Superior temporal gyrus (tissue), 1 donor: ENCODE measurements around the gene MRTFB.

Experiments used
- DNase-seq: peaks from one replicate; pipeline ENCODE4 v3.0.0-alpha.2; 2016; ENCODE audit errors: extremely low spot score

MRTFB gene

GRCh38 chr16:14186007-14186794, 115.1 kb downstream of the MRTFB start:
- peak; percentile 77 for DNase-seq

DNA sequence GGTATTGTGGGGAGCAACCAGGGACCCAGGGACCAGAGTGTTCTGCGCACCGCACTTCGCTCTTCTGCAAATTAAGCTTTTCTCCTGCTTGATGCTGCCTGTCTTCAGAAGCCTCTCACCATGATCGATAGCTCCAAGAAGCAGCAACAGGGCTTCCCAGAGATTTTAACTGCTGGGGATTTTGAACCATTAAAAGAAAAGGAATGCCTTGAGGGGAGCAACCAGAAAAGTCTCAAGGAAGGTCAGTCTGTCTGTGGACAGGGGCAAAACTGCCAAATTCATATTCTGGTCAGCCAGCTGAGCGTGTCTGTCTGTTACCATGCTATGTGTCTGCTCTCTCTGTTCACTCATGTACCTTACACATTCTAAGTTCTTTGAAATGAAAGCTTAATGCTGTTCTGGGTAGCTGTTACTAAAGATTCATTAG, 115.7 kb downstream of the MRTFB start:
- DNase-seq: peak; percentile 53

- DNase-seq: peak; percentile 60
Observed at GRCh38 chr16:14187517-14188338, 116.6 kb downstream of the MRTFB start.

DNA sequence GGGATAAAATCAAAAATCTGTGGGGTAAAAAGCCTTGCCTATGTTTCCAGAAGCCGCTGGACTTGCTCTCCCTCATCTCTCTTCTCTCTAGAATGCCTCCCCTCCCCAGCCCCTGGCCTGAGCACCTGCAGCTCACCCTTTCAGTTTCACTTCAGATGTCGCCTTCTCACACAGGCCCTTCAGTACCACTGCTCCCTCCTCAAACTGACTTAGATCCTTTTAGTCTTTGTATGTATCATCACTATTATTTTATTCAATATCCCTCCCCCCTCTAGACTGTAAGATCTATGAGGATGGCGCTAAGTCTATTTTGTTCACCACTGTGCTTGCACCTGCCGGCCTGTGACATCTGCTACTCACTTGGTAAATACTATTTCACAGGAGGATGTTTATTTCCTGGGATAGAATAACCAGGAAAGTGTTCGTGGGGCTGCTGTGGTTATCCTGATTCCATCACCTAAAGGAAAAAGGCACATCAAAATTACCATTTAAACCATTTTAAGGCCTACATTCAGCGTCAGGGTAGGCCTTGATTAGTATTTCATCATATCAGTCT, 122.3 kb downstream of the MRTFB start:
- DNase-seq: no peak

GRCh38 chr16:14194721-14195120, 123.6 kb downstream of the MRTFB start:
- no peak for DNase-seq

DNA sequence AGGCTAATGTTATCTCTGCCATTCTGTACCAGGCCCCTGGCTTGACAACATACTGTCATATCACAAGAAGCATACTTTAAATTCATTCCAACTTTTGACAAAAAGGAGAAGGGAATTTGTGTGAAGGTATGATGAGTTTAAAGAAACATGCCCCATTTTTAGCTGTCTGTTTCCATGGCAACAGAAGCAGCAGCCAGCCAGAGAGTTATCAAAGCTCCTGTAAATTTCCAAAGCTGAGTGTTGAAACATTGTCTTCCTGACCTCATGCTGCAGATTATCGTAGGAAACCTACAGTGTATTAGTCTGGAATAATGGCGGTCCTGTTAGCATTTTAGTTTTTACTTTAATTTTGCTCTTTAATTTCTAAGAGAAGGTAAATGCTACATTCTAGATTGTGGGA, 124.9 kb downstream of the MRTFB start:
- peak; percentile 61 for DNase-seq

- no peak for DNase-seq
Observed at GRCh38 chr16:14196539-14196938, 125.4 kb downstream of the MRTFB start.

DNA sequence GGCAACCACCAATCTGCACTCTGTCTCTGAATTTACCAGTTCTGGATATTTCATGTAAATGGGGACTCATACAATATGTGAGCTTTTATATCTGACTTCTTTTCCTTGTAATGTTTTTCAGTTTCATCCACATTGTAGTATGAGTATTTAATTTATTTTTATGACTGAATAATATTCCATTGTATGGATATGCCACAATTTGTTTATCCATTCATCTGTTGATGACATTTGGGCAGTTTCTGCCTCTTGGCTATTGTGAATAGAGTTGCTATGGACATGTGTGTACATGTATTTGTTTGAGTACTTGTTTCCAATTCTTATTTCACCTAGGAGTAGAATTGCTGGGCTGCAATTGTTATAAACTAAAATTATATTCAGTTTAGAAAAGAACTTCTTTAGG, 126.9 kb downstream of the MRTFB start:
- DNase-seq: no peak

- no peak for DNase-seq
Observed at GRCh38 chr16:14198572-14198971, 127.5 kb downstream of the MRTFB start.

DNA sequence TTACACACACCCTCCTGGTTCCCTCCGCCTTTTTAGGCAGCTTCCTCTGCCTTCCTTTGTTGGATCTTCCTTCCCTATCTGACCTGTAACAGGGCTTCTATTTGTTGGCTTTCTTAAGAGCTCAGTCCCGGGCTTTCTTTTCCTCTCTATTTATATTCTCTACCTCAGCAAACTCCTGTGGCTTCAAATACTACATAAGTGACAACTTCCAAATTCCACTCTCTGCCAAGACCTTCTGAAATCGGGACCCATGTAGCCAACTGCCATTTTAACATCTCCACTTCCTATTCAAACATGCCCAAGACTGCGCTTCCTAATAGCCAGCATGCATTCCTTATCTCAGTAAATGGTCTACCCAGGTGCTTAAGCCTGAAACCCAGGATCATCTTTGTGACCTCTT, 128.1 kb downstream of the MRTFB start:
- DNase-seq: no peak

DNA sequence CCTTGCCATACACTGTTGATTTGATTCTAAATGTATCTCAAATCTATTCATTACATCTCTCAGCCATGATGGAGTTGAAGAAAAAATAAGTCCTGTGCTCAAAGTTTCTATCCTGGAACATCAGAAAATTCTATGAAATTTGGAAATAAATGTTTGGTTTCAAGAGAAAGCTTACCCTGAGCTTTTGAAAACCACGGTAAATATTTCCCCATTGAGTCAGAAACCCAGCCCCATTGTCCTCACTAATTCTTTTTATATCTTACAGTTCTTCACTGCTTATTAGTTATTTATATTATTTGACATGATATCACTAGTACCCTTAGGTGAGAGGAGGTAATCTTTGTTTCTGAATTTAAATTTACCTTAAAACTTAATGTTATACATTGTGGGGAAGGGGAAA, 128.5 kb downstream of the MRTFB start:
- DNase-seq: no peak

DNA sequence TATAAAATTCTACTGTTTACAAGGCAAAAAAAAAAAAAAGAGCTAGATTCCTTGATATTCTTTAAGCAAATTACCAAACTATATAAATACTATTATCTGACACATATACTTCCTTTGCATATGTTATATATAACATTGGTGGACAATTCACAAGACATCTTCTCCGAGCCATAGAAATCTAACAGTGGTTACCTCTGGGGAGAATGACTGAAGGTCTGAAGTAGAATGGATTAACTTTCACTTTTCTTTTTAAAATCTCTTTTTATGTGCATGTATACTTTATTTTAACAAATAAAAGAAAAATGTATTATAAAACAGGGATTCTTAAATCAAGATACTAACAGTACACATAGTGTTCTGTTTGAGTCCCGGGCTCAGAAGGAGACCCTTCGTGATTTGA, 131.0 kb downstream of the MRTFB start:
- DNase-seq: no peak

GRCh38 chr16:14202697-14203096, 131.6 kb downstream of the MRTFB start:
- no peak for DNase-seq

DNA sequence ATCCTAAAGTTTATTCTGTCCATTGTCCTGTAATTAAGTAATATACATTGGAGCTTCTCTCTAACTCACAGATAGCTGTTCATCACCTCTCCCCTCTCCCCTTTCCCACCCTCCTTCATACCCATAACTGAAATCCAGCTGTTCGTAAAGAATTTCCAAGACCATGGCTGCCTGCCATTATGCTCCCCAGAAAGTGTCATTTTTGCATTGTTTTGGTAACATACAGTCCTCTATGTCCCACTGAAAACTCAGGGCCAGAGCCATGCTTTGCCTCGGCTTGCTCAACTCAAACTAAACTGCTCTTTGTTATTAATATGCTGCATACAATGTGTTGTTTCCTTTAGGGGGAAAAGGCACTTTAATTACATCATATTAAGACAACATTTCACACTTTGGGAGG, 132.0 kb downstream of the MRTFB start:
- no peak for DNase-seq

DNA sequence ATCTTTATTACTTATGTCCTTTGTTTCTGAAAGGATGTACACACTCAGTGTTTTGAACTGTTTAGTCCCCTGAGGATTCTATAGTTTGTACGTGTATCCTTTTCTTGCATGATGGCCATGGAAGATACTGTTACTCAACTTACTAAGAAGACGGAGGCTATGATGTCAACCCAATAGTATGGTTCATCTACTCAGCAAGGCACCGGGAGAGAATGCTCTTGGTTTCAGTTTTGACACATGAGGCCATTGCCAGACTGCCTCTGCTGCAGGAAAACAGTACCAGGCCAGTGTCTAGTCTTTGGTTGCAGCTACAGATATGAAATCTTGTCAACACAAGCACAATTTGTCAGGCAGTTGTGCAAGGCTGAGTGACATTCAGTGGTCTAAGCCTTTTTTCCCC, 134.5 kb downstream of the MRTFB start:
- DNase-seq: no peak

DNA sequence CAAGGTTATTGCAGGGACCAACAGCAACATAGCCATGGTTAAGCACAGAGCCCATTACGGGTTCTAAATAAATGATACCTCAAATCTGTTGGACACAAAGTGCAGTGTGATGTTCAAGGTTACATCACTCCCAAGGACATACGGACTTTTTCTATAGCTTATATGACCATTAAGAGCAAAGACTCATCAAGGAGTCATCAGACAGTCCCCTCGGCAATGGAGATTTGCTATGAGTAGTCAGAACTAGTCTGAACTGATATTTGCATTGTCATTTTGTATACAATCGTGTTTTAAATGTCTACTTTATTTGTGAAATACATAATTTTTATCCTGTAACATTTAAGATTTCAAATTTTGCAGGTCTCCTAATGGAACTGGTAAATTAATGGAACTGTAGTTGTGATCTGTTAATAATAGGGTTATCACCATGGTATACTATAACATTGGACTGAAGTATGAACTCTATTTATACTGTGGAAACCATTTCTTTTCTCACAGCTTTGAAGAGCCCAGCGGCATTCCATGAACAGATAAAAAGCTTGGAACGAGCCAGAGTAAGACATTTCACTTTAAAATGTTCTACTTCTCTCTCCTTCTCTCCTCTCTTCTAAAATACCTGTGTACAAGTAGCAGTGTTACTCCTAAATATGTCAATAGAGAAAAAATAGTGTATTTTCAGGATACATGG, 140.9 kb downstream of the MRTFB start:
- DNase-seq: no peak

GRCh38 chr16:14215941-14216340, 144.8 kb downstream of the MRTFB start:
- no peak for DNase-seq

- no peak for DNase-seq
Observed at GRCh38 chr16:14219983-14220382, 148.9 kb downstream of the MRTFB start.

DNA sequence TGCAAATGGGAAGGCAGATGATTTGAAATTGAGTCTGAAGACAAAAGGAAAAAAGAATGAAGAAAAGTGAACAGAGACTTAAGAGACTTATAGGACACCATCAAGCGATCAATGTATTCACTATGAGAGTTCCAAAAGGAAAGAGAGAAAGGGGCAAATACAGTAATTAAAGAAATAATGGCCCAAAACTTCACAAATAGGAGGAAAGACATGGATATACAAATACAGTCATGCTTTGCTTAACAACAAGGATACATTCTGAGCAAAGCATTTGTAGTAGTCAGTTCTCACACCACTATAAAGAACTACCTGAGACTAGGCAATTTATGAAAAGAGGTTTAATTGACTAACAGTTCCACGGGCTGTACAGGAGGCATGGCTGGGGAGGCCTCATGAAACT, 152.5 kb downstream of the MRTFB start:
- DNase-seq: no peak

- DNase-seq: no peak
Observed at GRCh38 chr16:14225457-14225856, 154.3 kb downstream of the MRTFB start.

GRCh38 chr16:14232106-14232864, 161.2 kb downstream of the MRTFB start:
- no peak for DNase-seq
